Measurements from ENCODE around the gene RAB7B. TPM values are rescaled to one million over a fixed set of nuclear protein-coding genes. Genes with fewer than 3 reads are reported as not detected.

RAB7B gene
- total and polyA plus RNA-seq, 2 of the 13 experiments (the other 11 are each of a cell fraction or from before 2014, with no cell fraction given), result 0.05 to 0.46 TPM

DNA sequence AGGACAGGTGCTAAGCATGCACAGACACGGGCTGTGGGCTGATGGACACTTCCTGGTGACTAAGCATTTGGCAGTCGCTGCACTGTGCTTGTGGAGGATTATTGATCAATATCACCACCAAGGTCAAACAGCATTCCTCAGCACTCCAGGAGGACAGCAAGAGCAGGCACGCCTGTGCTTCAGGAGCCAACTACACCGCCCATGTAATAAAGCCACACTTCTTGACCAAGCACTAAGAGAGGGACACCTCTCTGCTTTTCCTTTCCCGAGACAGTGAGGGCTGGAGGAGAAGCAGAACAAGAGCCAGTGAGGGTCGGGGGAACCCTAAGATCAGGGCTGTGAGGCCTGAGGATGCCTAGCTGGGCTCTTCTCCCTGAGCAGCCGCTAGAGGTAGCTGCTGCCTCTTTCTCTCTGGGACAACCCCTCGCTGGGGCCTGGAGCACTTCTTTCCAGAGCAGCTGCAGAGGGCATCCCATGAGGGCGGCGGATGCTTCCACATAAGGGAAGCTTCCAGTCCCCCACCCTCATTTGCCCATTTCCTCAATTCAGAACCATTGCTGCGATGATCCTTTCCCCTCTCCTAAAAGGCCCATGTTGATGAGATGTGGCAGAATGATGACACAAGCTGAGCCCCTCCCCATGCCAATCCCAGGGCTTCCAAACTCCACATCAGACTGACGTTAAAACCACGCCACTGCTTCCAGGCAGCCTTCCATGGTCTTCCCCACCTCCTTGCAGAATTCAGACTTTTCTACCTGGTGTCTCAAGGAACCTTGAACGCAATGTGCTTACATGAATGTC lies 19.1 kb downstream of the RAB7B start (continued):
- TF ChIP-seq MEIS1 (CRISPR knock-in tag; IDR thresholded peaks at IDR 0.05; ENCODE audit: borderline replicate concordance), result peak; percentile 40; the same call in 1 of the 2 replicates
- peak; percentile 9; the same call in 1 of the 2 replicates for TF ChIP-seq ZNF24 (IDR thresholded peaks at IDR 0.05)
- TF ChIP-seq ZNF44 (CRISPR knock-in tag; IDR thresholded peaks at IDR 0.05), result no peak
- TF ChIP-seq NFATC3 (CRISPR knock-in tag; IDR thresholded peaks at IDR 0.05), result no peak
- TF ChIP-seq MBNL3 (CRISPR knock-in tag; conservative IDR thresholded peaks at IDR 0.05), result no peak
- TF ChIP-seq, protein P1, sequence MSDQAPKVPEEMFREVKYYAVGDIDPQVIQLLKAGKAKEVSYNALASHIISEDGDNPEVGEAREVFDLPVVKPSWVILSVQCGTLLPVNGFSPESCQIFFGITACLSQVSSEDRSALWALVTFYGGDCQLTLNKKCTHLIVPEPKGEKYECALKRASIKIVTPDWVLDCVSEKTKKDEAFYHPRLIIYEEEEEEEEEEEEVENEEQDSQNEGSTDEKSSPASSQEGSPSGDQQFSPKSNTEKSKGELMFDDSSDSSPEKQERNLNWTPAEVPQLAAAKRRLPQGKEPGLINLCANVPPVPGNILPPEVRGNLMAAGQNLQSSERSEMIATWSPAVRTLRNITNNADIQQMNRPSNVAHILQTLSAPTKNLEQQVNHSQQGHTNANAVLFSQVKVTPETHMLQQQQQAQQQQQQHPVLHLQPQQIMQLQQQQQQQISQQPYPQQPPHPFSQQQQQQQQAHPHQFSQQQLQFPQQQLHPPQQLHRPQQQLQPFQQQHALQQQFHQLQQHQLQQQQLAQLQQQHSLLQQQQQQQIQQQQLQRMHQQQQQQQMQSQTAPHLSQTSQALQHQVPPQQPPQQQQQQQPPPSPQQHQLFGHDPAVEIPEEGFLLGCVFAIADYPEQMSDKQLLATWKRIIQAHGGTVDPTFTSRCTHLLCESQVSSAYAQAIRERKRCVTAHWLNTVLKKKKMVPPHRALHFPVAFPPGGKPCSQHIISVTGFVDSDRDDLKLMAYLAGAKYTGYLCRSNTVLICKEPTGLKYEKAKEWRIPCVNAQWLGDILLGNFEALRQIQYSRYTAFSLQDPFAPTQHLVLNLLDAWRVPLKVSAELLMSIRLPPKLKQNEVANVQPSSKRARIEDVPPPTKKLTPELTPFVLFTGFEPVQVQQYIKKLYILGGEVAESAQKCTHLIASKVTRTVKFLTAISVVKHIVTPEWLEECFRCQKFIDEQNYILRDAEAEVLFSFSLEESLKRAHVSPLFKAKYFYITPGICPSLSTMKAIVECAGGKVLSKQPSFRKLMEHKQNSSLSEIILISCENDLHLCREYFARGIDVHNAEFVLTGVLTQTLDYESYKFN (CRISPR knock-in tag; conservative IDR thresholded peaks at IDR 0.05), result peak; percentile 66; the same call in 1 of the 2 replicates
- peak; percentile 92 for TF ChIP-seq ELF3 (CRISPR knock-in tag; IDR thresholded peaks at IDR 0.05)
- no peak for TF ChIP-seq KMT2A (CRISPR knock-in tag; IDR thresholded peaks at IDR 0.05)
- TF ChIP-seq SYNCRIP (IDR thresholded peaks at IDR 0.05; ENCODE audit: insufficient read depth, low read depth, low read length), result no peak
- TF ChIP-seq FOXO1 (CRISPR knock-in tag; IDR thresholded peaks at IDR 0.05), result peak; percentile 28; the same call in 1 of the 2 replicates
- TF ChIP-seq ATAD3A (CRISPR knock-in tag; IDR thresholded peaks at IDR 0.05), result no peak
- no peak for TF ChIP-seq ZBTB49 (CRISPR knock-in tag; IDR thresholded peaks at IDR 0.05; ENCODE audit: borderline replicate concordance)
- no peak for TF ChIP-seq ZSCAN22 (CRISPR knock-in tag; IDR thresholded peaks at IDR 0.05)
- no peak for TF ChIP-seq NR2C2 (CRISPR knock-in tag; IDR thresholded peaks at IDR 0.05; ENCODE audit: borderline replicate concordance)
- no peak for TF ChIP-seq MXD4 (CRISPR knock-in tag; IDR thresholded peaks at IDR 0.05)
- peak; percentile 19; the same call in 1 of the 2 replicates for TF ChIP-seq KAT2B (IDR thresholded peaks at IDR 0.05; ENCODE audit: borderline replicate concordance, low read depth, low read length)
- no peak for TF ChIP-seq REST (IDR thresholded peaks at IDR 0.05; ENCODE audit: borderline replicate concordance in 1 of 2, low read depth in 1 of 2, low read length in 2 of 2)
- TF ChIP-seq MYC (CRISPR knock-in tag; IDR thresholded peaks at IDR 0.05; ENCODE audit: borderline replicate concordance), result 0 out of 2 replicates have a peak, but pooled peaks have one; percentile 16
- no peak for TF ChIP-seq ZNF143 (CRISPR knock-in tag; IDR thresholded peaks at IDR 0.05)
- TF ChIP-seq ZNF326 (CRISPR knock-in tag; IDR thresholded peaks at IDR 0.05; ENCODE audit: borderline replicate concordance), result no peak
- TF ChIP-seq ZNF768 (CRISPR knock-in tag; IDR thresholded peaks at IDR 0.05), result no peak
